ENCODE data around the gene CCNI2.
A peak's percentile ranks its signal among the peaks of the same experiment; 100 is the strongest.

CCNI2 gene

GRCh38 chr5:132746592-132746953 is 653 bp upstream of the CCNI2 start:
- peak overlapping the region; percentile 96 for H3K4me2 ChIP-seq (ENCODE audit: low read length)
- no peaks in the 10 kb centered on the region for H4K20me1 ChIP-seq (ENCODE audit: insufficient read depth, low read length)
- no peaks in the 10 kb centered on the region for H3F3A ChIP-seq (ENCODE audit: insufficient read depth, low read length)
- no peak overlapping the region for H2AFZ ChIP-seq (ENCODE audit: low read length)
- H3K9ac ChIP-seq (ENCODE audit: low read length), result no peak overlapping the region
- peaks cover 19% of the 10 kb centered on the region for H3K4me1 ChIP-seq (ENCODE audit: insufficient read depth, low read length, severe bottlenecking)
- TF ChIP-seq, protein P1, sequence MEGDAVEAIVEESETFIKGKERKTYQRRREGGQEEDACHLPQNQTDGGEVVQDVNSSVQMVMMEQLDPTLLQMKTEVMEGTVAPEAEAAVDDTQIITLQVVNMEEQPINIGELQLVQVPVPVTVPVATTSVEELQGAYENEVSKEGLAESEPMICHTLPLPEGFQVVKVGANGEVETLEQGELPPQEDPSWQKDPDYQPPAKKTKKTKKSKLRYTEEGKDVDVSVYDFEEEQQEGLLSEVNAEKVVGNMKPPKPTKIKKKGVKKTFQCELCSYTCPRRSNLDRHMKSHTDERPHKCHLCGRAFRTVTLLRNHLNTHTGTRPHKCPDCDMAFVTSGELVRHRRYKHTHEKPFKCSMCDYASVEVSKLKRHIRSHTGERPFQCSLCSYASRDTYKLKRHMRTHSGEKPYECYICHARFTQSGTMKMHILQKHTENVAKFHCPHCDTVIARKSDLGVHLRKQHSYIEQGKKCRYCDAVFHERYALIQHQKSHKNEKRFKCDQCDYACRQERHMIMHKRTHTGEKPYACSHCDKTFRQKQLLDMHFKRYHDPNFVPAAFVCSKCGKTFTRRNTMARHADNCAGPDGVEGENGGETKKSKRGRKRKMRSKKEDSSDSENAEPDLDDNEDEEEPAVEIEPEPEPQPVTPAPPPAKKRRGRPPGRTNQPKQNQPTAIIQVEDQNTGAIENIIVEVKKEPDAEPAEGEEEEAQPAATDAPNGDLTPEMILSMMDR (IDR thresholded peaks at IDR 0.05; ENCODE audit: low read length), result no peak
- no peak for TF ChIP-seq EZH2 (IDR thresholded peaks at IDR 0.05; ENCODE audit: borderline replicate concordance, low read length)
- no peaks in the 10 kb centered on the region for H3K9me3 ChIP-seq (ENCODE audit: low read length)
- H3K79me2 ChIP-seq (ENCODE audit: insufficient read depth, low read length), result no peaks in the 10 kb centered on the region
- H3K4me3 ChIP-seq (ENCODE audit: low read depth, low read length, poor library complexity, severe bottlenecking), result peak overlapping the region; percentile 69
- H3K27me3 ChIP-seq (ENCODE audit: insufficient read depth, low read length), result peaks cover 3% of the 10 kb centered on the region; the same call in 1 of the 2 replicates
- no peak overlapping the region for H3K27ac ChIP-seq (ENCODE audit: low read depth, low read length, poor library complexity, severe bottlenecking)
- H3K36me3 ChIP-seq (ENCODE audit: insufficient read depth, low read length), result no peaks in the 10 kb centered on the region
- no peaks in the 10 kb centered on the region for H3K9me2 ChIP-seq (ENCODE audit: low read depth, low read length)

- Histone ChIP-seq H3F3A (ENCODE audit: insufficient read depth, low read length) (no peaks in the 10 kb centered on the region), H3K4me1 (ENCODE audit: insufficient read depth, low read length, severe bottlenecking) (peaks cover 21% of the 10 kb centered on the region), H3K36me3 (ENCODE audit: insufficient read depth, low read length) (no peaks in the 10 kb centered on the region), H4K20me1 (ENCODE audit: insufficient read depth, low read length) (no peaks in the 10 kb centered on the region), H3K79me2 (ENCODE audit: insufficient read depth, low read length) (no peaks in the 10 kb centered on the region), H3K27me3 (ENCODE audit: insufficient read depth, low read length) (peaks cover 3% of the 10 kb centered on the region; the same call in 1 of the 2 replicates), H3K9me3 (ENCODE audit: low read length) (no peaks in the 10 kb centered on the region), H3K9ac (ENCODE audit: low read length) (peak overlapping the region; percentile 53), H2AFZ (ENCODE audit: low read length) (no peak overlapping the region), H3K4me2 (ENCODE audit: low read length) (peak overlapping the region; percentile 96), H3K9me2 (ENCODE audit: low read depth, low read length) (no peaks in the 10 kb centered on the region), H3K4me3 (ENCODE audit: low read depth, low read length, poor library complexity, severe bottlenecking) (peak overlapping the region; percentile 69), H3K27ac (ENCODE audit: low read depth, low read length, poor library complexity, severe bottlenecking) (no peak overlapping the region)
- TF ChIP-seq, protein P1 (IDR thresholded peaks at IDR 0.05; ENCODE audit: low read length), result no peak
- TF ChIP-seq EZH2 (IDR thresholded peaks at IDR 0.05; ENCODE audit: borderline replicate concordance, low read length), result no peak
Observed at GRCh38 chr5:132747616-132748440, 602 bp downstream of the CCNI2 start.

- no peak overlapping the region for H3K4me2 ChIP-seq (ENCODE audit: low read length)
- no peak overlapping the region for H3K4me3 ChIP-seq (ENCODE audit: low read depth, low read length, poor library complexity, severe bottlenecking)
- no peak overlapping the region for H3K9ac ChIP-seq (ENCODE audit: low read length)
- H3K27ac ChIP-seq (ENCODE audit: low read depth, low read length, poor library complexity, severe bottlenecking), result no peak overlapping the region
- no peak overlapping the region for H2AFZ ChIP-seq (ENCODE audit: low read length)
- TF ChIP-seq EZH2 (IDR thresholded peaks at IDR 0.05; ENCODE audit: borderline replicate concordance, low read length), result no peak
- TF ChIP-seq, protein P1 (IDR thresholded peaks at IDR 0.05; ENCODE audit: low read length), result no peak
- H3F3A ChIP-seq (ENCODE audit: insufficient read depth, low read length), result no peaks in the 10 kb centered on the region
- no peaks in the 10 kb centered on the region for H3K9me2 ChIP-seq (ENCODE audit: low read depth, low read length)
- no peaks in the 10 kb centered on the region for H3K9me3 ChIP-seq (ENCODE audit: low read length)
- no peaks in the 10 kb centered on the region for H4K20me1 ChIP-seq (ENCODE audit: insufficient read depth, low read length)
- peaks cover 21% of the 10 kb centered on the region for H3K4me1 ChIP-seq (ENCODE audit: insufficient read depth, low read length, severe bottlenecking)
- no peaks in the 10 kb centered on the region for H3K79me2 ChIP-seq (ENCODE audit: insufficient read depth, low read length)
- no peaks in the 10 kb centered on the region for H3K27me3 ChIP-seq (ENCODE audit: insufficient read depth, low read length)
- no peaks in the 10 kb centered on the region for H3K36me3 ChIP-seq (ENCODE audit: insufficient read depth, low read length)
Observed at GRCh38 chr5:132748522-132749000, 1.3 kb downstream of the CCNI2 start.

Measured in OCI-LY1 (cell line).